Lower leg skin (tissue), 3 donors: ENCODE results near the gene ACVRL1.

Experiments
- CTCF ChIP-seq, 3 donors: fragments of 450-650 bp; IDR thresholded peaks; one replicate each; pipeline ENCODE4 v1.5.1; 2016; ENCODE audit warnings: antibody characterized with exemption in 3 of 3, mild to moderate bottlenecking in 3 of 3, moderate library complexity in 2 of 3
- POLR2A ChIP-seq, 2 donors: fragments of 450-650 bp; IDR thresholded peaks; one replicate each; pipeline ENCODE4 v1.6.1; 2016 to 2017; ENCODE audit warnings: antibody characterized with exemption in 2 of 2, mild to moderate bottlenecking in 1 of 2, moderate library complexity in 1 of 2

GRCh38 chr12:51942056-51942455, 34.8 kb downstream of the ACVRL1 start:
- TF ChIP-seq CTCF (IDR thresholded peaks at IDR 0.05) (no peak), POLR2A (IDR thresholded peaks at IDR 0.05) (no peak)
